Measurements from ENCODE around the gene MTUS2.

Gene MTUS2

GRCh38 chr13:29105779-29106178 is 285.6 kb downstream of the MTUS2 start:
- peak; percentile 20 for DNase-seq (ENCODE audit: low read depth)
- peak; percentile 42 for TF ChIP-seq CTCF (IDR thresholded peaks at IDR 0.05; ENCODE audit: low read depth, low read length)
- TF ChIP-seq MYC (IDR thresholded peaks at IDR 0.05; ENCODE audit: low read depth, low read length): no peak
- TF ChIP-seq MAX (IDR thresholded peaks at IDR 0.05; ENCODE audit: low read depth, low read length): no peak
- no peak overlapping the region for H3K4me3 ChIP-seq (ENCODE audit: low read depth, low read length)

GRCh38 chr13:29106651-29107050 is 286.5 kb downstream of the MTUS2 start:
- H3K4me3 ChIP-seq (ENCODE audit: low read depth, low read length): no peak overlapping the region
- DNase-seq (ENCODE audit: low read depth): no peak
- TF ChIP-seq MAX (IDR thresholded peaks at IDR 0.05; ENCODE audit: low read depth, low read length) (no peak), MYC (IDR thresholded peaks at IDR 0.05; ENCODE audit: low read depth, low read length) (no peak), POLR2A (IDR thresholded peaks at IDR 0.05; ENCODE audit: extremely low read depth, insufficient read length) (no peak), CTCF (IDR thresholded peaks at IDR 0.05; ENCODE audit: low read depth, low read length) (no peak)

- no peak overlapping the region for H3K4me3 ChIP-seq (ENCODE audit: low read depth, low read length)
- TF ChIP-seq CTCF (IDR thresholded peaks at IDR 0.05; ENCODE audit: low read depth, low read length) (no peak), MYC (IDR thresholded peaks at IDR 0.05; ENCODE audit: low read depth, low read length) (no peak), MAX (IDR thresholded peaks at IDR 0.05; ENCODE audit: low read depth, low read length) (no peak), POLR2A (IDR thresholded peaks at IDR 0.05; ENCODE audit: extremely low read depth, insufficient read length) (no peak)
Observed at GRCh38 chr13:29108068-29108786, 288.1 kb downstream of the MTUS2 start.

GRCh38 chr13:29109987-29110386 is 289.8 kb downstream of the MTUS2 start:
- no peak overlapping the region for H3K4me3 ChIP-seq (ENCODE audit: low read depth, low read length)
- TF ChIP-seq MAX (IDR thresholded peaks at IDR 0.05; ENCODE audit: low read depth, low read length) (no peak), MYC (IDR thresholded peaks at IDR 0.05; ENCODE audit: low read depth, low read length) (no peak), CTCF (IDR thresholded peaks at IDR 0.05; ENCODE audit: low read depth, low read length) (no peak), POLR2A (IDR thresholded peaks at IDR 0.05; ENCODE audit: extremely low read depth, insufficient read length) (no peak)
- DNase-seq (ENCODE audit: low read depth): no peak

More at GRCh38 chr13:29108068-29108786, 288.1 kb downstream of the MTUS2 start:
- DNase-seq (ENCODE audit: low read depth): no peak

GRCh38 chr13:29111446-29111845 is 291.3 kb downstream of the MTUS2 start:
- TF ChIP-seq MAX (IDR thresholded peaks at IDR 0.05; ENCODE audit: low read depth, low read length): no peak
- TF ChIP-seq MYC (IDR thresholded peaks at IDR 0.05; ENCODE audit: low read depth, low read length): no peak
- no peak for TF ChIP-seq POLR2A (IDR thresholded peaks at IDR 0.05; ENCODE audit: extremely low read depth, insufficient read length)
- TF ChIP-seq CTCF (IDR thresholded peaks at IDR 0.05; ENCODE audit: low read depth, low read length): no peak
- H3K4me3 ChIP-seq (ENCODE audit: low read depth, low read length): no peak overlapping the region
- DNase-seq (ENCODE audit: low read depth): no peak
